Prostate gland (tissue), 2 donors: Measurements from ENCODE around the gene TH.

Experiments
- CTCF ChIP-seq, 4 experiments: fragments of 200-600 bp in 2 of 4; fragments of 450-650 bp in 2 of 4; sonication (generic) in 2 of 4; IDR thresholded peaks; 1 replicate in 3 of 4; 2 replicates in 1 of 4; pipeline ENCODE4 v1.5.1; 2016 to 2019; ENCODE audit warnings: antibody characterized with exemption in 4 of 4, mild to moderate bottlenecking in 2 of 4, moderate library complexity in 2 of 4
- POLR2A ChIP-seq: fragments of 450-650 bp; IDR thresholded peaks from one replicate; pipeline ENCODE4 v1.6.1; 2016; ENCODE audit warnings: antibody characterized with exemption, mild to moderate bottlenecking
- POLR2AphosphoS5 ChIP-seq: sonication (generic); formaldehyde crosslinking; IDR thresholded peaks from one replicate; pipeline ENCODE4 v1.6.1; 2017; ENCODE audit warnings: antibody characterized with exemption

- TF ChIP-seq CTCF (IDR thresholded peaks at IDR 0.05) (no peak), POLR2A (no peak), POLR2AphosphoS5 (no peak)
These were observed 28.8 kb downstream of the TH start for GRCh38 chr11:2142762-2143202.
